Epithelial cell of esophagus (primary cell): ENCODE data around the gene RAP2A.

ENCODE experiments used
- DNase-seq: peaks from one replicate; pipeline ENCODE4 v3.0.0; 2010; ENCODE audit warnings: low read depth
- H3K4me3 ChIP-seq: 2 replicates; pipeline ENCODE4 v1.5.1; 2011; ENCODE audit warnings: mild to moderate bottlenecking, low read length, control low read depth
- TF ChIP-seq, protein P1 (sequence below): IDR thresholded peaks from 2 replicates; pipeline ENCODE4 v1.5.1; 2011; ENCODE audit warnings: low read depth, mild to moderate bottlenecking, low read length, control low read depth, inconsistent platforms; ENCODE audit not compliant: insufficient read depth; ENCODE audit errors: missing control alignments

RAP2A gene

DNA sequence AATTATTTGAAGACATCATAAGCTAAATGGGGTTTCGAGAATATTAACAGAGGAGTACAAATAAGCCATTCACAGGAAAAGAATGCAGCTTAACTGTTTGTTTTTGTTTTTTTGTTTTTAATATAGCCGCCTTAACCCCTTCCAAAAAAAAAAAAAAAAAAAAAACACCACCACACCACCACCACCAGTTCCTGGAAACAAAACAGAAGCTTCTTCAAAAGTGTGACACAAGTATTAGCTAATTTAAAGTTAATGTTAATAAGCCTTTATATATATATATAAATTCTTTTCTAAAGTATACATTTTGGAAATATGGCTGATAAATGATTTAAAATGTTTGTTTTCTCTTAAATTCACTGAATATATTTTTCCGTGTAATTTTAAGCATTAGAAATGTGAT is 1.4 kb downstream of the RAP2A start:
- no peak for DNase-seq
- H3K4me3 ChIP-seq, result peak overlapping the region; percentile 77
- TF ChIP-seq, protein P1, sequence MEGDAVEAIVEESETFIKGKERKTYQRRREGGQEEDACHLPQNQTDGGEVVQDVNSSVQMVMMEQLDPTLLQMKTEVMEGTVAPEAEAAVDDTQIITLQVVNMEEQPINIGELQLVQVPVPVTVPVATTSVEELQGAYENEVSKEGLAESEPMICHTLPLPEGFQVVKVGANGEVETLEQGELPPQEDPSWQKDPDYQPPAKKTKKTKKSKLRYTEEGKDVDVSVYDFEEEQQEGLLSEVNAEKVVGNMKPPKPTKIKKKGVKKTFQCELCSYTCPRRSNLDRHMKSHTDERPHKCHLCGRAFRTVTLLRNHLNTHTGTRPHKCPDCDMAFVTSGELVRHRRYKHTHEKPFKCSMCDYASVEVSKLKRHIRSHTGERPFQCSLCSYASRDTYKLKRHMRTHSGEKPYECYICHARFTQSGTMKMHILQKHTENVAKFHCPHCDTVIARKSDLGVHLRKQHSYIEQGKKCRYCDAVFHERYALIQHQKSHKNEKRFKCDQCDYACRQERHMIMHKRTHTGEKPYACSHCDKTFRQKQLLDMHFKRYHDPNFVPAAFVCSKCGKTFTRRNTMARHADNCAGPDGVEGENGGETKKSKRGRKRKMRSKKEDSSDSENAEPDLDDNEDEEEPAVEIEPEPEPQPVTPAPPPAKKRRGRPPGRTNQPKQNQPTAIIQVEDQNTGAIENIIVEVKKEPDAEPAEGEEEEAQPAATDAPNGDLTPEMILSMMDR, result no peak

DNA sequence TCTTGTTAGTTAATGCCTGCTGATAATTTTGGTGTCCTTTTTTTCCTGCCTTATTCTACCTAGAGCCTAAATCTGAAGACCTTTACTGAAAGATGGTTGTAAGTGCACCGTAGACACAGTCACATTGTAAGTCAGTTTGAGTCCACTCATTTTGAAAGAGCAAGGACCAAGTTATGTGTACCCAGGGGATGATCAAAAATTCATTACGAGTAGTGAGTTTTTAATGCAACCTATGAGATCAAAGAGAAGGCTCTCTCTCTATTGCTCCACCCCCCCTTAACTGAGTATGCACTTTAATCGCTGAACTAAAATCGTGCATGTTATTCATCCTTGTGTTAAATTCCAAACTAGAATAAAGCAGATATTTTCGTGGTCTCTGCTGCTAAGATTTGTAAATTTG is 1.8 kb downstream of the RAP2A start:
- TF ChIP-seq, protein P1, result no peak
- peak overlapping the region; percentile 77 for H3K4me3 ChIP-seq
- DNase-seq, result peak; percentile 13

DNA sequence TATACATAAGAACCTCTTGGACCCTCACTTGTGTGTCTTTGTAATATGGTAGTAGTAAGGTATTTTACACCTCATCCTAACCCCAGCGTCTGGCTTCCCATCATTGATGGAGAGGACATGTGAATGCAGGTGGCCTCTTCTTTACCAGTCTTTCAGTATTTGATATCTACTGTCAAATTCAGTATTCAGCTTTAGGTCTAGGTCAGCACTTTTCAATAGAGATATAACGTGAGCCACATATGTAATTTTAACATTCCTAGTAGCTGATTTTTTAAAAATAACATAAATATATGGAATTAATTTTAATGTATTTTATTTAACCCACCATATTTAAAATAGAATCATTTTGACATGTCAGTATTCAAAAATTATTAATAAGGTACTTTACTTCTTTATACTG is 2.9 kb downstream of the RAP2A start:
- no peak overlapping the region for H3K4me3 ChIP-seq
- DNase-seq, result no peak
- TF ChIP-seq, protein P1, result no peak

DNA sequence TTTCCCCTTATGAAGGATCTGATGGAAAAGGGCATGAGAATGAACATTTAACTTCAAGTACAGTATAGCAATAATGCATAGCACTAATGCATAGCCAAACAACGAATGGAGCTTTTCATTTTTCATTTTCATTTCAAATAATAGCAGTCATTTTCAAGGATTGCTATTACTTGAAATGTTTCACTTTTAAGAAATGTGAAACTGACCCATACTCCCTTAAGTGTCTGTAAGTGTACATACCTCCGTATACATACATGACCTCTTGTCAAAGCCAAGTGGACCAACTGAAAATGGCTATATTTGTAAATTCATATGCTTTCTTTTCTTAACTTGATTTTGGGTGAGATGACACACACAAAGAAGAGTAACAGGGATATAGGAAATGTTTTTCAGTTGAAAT is 3.8 kb downstream of the RAP2A start:
- DNase-seq, result no peak
- no peak overlapping the region for H3K4me3 ChIP-seq

DNA sequence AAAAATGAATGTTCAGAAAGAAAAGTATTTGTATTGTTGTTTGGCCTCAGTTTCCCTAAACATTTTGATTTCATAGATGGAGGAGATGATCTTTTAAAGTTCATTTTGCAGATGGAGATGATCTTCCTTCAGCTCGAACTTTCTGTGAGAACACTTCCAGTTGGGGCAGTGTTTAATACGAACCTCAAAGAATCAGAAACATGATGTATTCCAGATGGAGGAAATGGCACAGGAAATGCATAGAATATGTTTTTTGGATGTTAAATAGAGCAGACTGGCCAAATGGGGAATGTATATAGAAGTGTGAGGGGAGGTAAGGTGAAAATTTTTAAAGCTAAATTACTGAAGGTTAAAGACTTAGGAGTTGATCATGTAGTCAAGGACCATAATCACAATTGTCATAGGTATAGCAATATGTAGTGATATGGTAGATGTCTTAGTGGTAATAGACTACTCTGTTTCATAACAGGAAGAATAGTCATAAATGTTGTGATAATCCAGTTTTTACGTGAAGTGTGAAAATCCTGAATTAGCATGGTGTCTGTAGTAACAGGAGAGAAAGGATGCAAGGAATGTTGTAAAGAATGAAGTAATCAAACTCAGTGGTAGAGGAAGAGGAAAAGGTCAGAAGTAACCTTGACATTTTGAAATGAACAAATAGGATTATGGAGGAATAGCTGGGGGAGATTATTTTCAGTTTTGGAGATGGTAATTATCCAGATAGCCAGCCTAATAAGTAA is 5.1 kb downstream of the RAP2A start:
- TF ChIP-seq, protein P1, result no peak
- no peak overlapping the region for H3K4me3 ChIP-seq
- no peak for DNase-seq

More for the DNA sequence above, 3.8 kb downstream of the RAP2A start:
- TF ChIP-seq, protein P1, result no peak

DNA sequence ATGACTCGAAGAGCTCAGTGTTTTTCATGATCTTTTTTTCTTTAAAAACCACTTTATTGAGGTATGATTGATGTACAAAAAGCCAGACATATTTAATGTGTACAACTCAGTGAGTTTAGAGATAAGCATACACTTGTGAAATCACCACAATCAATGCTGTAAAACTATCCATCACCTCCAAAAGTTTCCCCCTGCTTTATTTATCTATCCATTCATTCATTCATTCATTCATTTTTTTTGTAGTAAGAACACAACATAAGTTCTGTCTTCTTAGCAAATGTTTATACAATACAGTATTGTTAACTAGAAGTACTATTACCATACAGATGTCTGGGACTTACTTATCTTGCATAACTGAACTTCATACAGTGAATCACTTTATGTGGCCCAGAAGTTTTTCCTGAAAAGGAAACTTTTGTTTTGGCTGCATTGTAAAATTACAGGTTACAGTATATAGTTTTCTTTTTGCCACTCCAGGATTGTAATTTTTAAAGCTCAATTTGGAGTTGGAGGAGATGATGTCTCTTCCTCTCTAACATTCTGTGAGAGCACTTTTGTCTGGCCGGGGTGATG is 6.7 kb downstream of the RAP2A start:
- no peak for DNase-seq
- TF ChIP-seq, protein P1, result no peak
- no peak overlapping the region for H3K4me3 ChIP-seq

DNA sequence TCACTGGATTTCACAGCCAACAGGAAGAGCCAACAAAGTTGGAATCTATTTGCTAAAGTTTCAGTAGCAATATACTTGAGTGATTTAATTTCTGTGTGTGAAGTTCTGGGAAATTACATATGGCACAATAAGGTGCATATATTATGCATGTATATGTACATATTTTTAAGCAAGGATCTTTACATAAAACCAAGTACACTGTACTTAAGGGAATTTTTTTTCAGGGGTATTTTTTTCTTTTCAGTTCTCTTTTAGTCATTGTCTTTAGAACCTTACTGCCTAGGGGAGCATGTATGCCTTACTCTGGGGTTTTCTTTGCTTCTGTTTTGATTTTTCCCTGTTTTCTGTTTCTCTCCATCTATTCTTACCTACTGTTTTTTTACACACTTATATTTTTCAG is 7.4 kb downstream of the RAP2A start:
- no peak overlapping the region for H3K4me3 ChIP-seq
- TF ChIP-seq, protein P1, result no peak
- no peak for DNase-seq
